Measurements from ENCODE around the gene ADCY7. TPM values are rescaled to one million over a fixed set of nuclear protein-coding genes. Genes with fewer than 3 reads are reported as not detected.

ADCY7 gene
- total RNA-seq, 1 experiment from 2014 or later = 4.0 TPM

DNA sequence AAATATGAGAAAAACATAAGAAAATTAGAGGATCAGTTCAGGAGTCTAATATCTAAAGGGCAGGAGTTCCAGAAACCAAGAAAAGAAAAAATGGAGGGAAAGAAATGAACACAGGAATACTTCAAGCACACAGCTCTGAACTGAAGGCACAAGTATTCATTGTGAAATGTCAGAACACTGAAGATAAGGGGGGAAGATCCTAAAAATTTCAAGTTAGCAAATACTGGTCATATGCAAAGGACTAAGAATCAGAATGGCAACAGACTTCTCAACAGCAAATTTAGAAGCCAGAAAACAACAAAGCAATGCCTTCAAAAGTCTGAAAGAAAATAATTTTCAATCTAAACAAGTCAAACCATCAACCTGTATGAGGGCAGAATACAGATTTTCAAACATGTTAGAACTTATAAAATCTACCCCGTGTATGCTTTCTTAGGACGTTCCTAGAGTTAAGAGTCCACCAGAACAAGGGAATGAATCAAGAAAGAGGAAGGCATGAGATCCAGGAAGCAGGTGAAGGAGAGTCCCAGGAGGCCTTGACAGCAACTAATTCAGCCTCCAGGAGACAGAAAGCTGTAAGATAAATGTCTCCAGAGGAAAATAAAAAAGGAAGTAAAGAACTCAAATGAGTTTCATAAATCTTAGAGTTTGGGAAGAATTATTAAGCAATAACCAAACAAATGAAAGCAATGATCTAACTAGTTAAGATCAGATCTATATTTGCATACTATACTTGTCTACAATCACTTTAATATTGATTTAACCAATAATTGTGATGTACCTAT, 99.6 kb downstream of the ADCY7 start:
- H3K27ac Mint-ChIP-seq = no peak overlapping the region; a peak in 2 of 7 replicates
- peaks cover 4% of the 10 kb centered on the region for H3K79me1 ChIP-seq (ENCODE audit: insufficient read depth, low read depth, low read length, poor library complexity, severe bottlenecking)
- H3K4me3 Mint-ChIP-seq = no peak overlapping the region; a peak in 1 of 5 replicates
- no peak overlapping the region for H3T11ph ChIP-seq (ENCODE audit: low read length)
- H3K27ac ChIP-seq (ENCODE audit: insufficient read length, low read depth, low read length) = no peak overlapping the region
- no peak overlapping the region for H4K8ac ChIP-seq (replicated peaks; ENCODE audit: insufficient read length, low read depth, low read length)
- H3K14ac ChIP-seq (ENCODE audit: insufficient read depth, low read length) = no peak overlapping the region
- no peak overlapping the region for H3K9ac ChIP-seq (ENCODE audit: extremely low read depth, insufficient read length, low read length)
- H3K27me3 Mint-ChIP-seq (ENCODE audit: low read depth) = peaks cover 5% of the 10 kb centered on the region; the same call in 1 of the 2 replicates
- H3K23me2 ChIP-seq (ENCODE audit: insufficient read length, low read depth, low read length, poor library complexity, severe bottlenecking) = peaks cover 4% of the 10 kb centered on the region
- H2AK5ac ChIP-seq (ENCODE audit: insufficient read length, low read length) = no peak overlapping the region
- DNase-seq = no peak
- peaks cover 23 to 25% of the 10 kb centered on the region in 2 experiments for H3K4me1 Mint-ChIP-seq
- no peaks in the 10 kb centered on the region for H3K4me1 ChIP-seq (ENCODE audit: insufficient read depth, low read length)
- H4K91ac ChIP-seq (ENCODE audit: insufficient read length, low read depth, low read length) = no peak overlapping the region
- WGBS (ENCODE audit: extremely low coverage, insufficient read length, low lambda C conversion rate) = no CpG with 5 or more reads among the region's 2 CpGs
- H2AFZ ChIP-seq (ENCODE audit: low read length) = no peak overlapping the region
- H3K36me3 Mint-ChIP-seq (ENCODE audit: insufficient read depth in 1 of 3, low read depth in 3 of 3) = peaks cover 30 to 55% (median 45%) of the 10 kb centered on the region in 3 experiments; a peak in 6 of 7 replicates
- no peak overlapping the region for H2BK120ac ChIP-seq (ENCODE audit: low read depth, low read length, poor library complexity, severe bottlenecking)
- no peak overlapping the region for H2BK5ac ChIP-seq (ENCODE audit: insufficient read length, low read length)
- no peak overlapping the region for H4K5ac ChIP-seq (ENCODE audit: insufficient read length, low read depth, low read length)
- H3K4me2 ChIP-seq (ENCODE audit: insufficient read depth, insufficient read length, low read length) = no peak overlapping the region
- H2BK12ac ChIP-seq (ENCODE audit: insufficient read length, low read depth, low read length) = no peak overlapping the region
- no peak overlapping the region for H3K23ac ChIP-seq (ENCODE audit: insufficient read length, low read depth, low read length)
- no peak overlapping the region for H2BK15ac ChIP-seq (ENCODE audit: low read depth, low read length)
- H3K56ac ChIP-seq (ENCODE audit: insufficient read length, low read depth, low read length) = no peak overlapping the region
- no peaks in the 10 kb centered on the region for H3K9me3 ChIP-seq (ENCODE audit: control insufficient read depth, low read depth, low read length)
- peaks cover 2% of the 10 kb centered on the region; the same call in 1 of the 2 replicates for H3K79me2 ChIP-seq (ENCODE audit: insufficient read depth, low read length)
- H4K20me1 ChIP-seq (ENCODE audit: control insufficient read depth, insufficient read depth, insufficient read length) = no peaks in the 10 kb centered on the region
- H3K4ac ChIP-seq (ENCODE audit: low read depth, low read length) = no peak overlapping the region
- no peak overlapping the region for H2BK20ac ChIP-seq (ENCODE audit: low read depth, low read length, poor library complexity, severe bottlenecking)
- H3K18ac ChIP-seq (ENCODE audit: insufficient read length, low read depth, low read length) = no peak overlapping the region
- no peaks in the 10 kb centered on the region for H3K9me3 Mint-ChIP-seq
- H3K27me3 ChIP-seq (ENCODE audit: insufficient read depth, low read length) = no peaks in the 10 kb centered on the region
- TF ChIP-seq CTCF (conservative IDR thresholded peaks at IDR 0.05) = no peak

Small RNA genes lying within 50 kb of the gene (microRNA-seq; reads per million reads assigned to microRNA genes)
- gene MIR6771 (ENCODE audit: borderline microRNAs expressed) = not detected

Other genes with a start within 250 kb of the ADCY7 start
- gene CNEP1R1, start 241.3 kb upstream of the ADCY7 start, total RNA-seq (2021) = 15.3 and 18.5 TPM in 2 replicates
- 25.7 and 26.5 TPM in 2 replicates for gene HEATR3, start 200.6 kb upstream of the ADCY7 start, total RNA-seq (2021)
- gene TENT4B, start 113.2 kb upstream of the ADCY7 start, total RNA-seq (2021) = 12.4 and 13.0 TPM in 2 replicates
- 107 and 112 TPM in 2 replicates for gene BRD7, start 102.4 kb downstream of the ADCY7 start, total RNA-seq (2021)

Data from H9 (cell line).